Fibroblast of lung (primary cell): Measurements from ENCODE around the gene CENPB.

Experiments used
- EZH2 ChIP-seq: IDR thresholded peaks from 2 replicates; pipeline ENCODE4 v1.5.1; 2012; ENCODE audit warnings: low read length, control low read depth, mild to moderate bottlenecking; ENCODE audit errors: missing control alignments
- TF ChIP-seq, protein P1 (sequence below), 2 donors: IDR thresholded peaks in 1 of 2; conservative IDR thresholded peaks in 1 of 2; 1 replicate in 1 of 2; 2 replicates in 1 of 2; pipeline ENCODE4 v1.5.1; 2011 to 2012; ENCODE audit warnings: low read length in 2 of 2, control low read depth in 1 of 2, inconsistent platforms in 1 of 2, low read depth in 1 of 2, mild to moderate bottlenecking in 1 of 2

GRCh38 chr20:3751305-3751674 lies 35.2 kb downstream of the CENPB start:
- TF ChIP-seq EZH2, result no peak
- TF ChIP-seq, protein P1, sequence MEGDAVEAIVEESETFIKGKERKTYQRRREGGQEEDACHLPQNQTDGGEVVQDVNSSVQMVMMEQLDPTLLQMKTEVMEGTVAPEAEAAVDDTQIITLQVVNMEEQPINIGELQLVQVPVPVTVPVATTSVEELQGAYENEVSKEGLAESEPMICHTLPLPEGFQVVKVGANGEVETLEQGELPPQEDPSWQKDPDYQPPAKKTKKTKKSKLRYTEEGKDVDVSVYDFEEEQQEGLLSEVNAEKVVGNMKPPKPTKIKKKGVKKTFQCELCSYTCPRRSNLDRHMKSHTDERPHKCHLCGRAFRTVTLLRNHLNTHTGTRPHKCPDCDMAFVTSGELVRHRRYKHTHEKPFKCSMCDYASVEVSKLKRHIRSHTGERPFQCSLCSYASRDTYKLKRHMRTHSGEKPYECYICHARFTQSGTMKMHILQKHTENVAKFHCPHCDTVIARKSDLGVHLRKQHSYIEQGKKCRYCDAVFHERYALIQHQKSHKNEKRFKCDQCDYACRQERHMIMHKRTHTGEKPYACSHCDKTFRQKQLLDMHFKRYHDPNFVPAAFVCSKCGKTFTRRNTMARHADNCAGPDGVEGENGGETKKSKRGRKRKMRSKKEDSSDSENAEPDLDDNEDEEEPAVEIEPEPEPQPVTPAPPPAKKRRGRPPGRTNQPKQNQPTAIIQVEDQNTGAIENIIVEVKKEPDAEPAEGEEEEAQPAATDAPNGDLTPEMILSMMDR (conservative IDR thresholded peaks at IDR 0.05 in 1 of 2, IDR thresholded peaks at IDR 0.05 in 1 of 2; ENCODE audit: low read depth in 1 of 2, low read length in 2 of 2), result no peak
